OCI-LY7 (cell line): ENCODE data around the gene HINFP. TPM values are rescaled to one million over a fixed set of nuclear protein-coding genes. Genes with fewer than 3 reads are reported as not detected.

Source experiments
- BruUV-seq: library from RNA; stranded (reverse); fragments of 400-500 nt; replicated peaks from 2 replicates; lab custom pipeline; 2021; lab: Mats Ljungman, UMichigan
- CTCF ChIA-PET: fragments of 300-600 bp; sonication (Branson Sonifier 250); formaldehyde crosslinking; loops from one replicate; lab custom pipeline; 2022; ENCODE audit warnings: antibody characterized with exemption; ENCODE audit not compliant: unreplicated experiment; lab: Charles Lee
- POLR2A ChIA-PET: fragments of 300-600 bp; sonication (Branson Sonifier 250); formaldehyde crosslinking; loops from one replicate; lab custom pipeline; 2022; ENCODE audit warnings: antibody characterized with exemption; lab: Charles Lee
- DNase-seq: peaks from one replicate; pipeline ENCODE4 v3.0.0-alpha.2; 2015; ENCODE audit warnings: low spot score
- H2AFZ ChIP-seq: fragments of 200-600 bp; sonication (generic), shearing (Covaris generic); 2 replicates; pipeline ENCODE4 v1.6.1; 2014; ENCODE audit warnings: mild to moderate bottlenecking, antibody characterized with exemption, low read length, moderate library complexity
- H3K27ac ChIP-seq: fragments of 200-600 bp; sonication (generic); 2 replicates; pipeline ENCODE4 v1.5.1; 2014; ENCODE audit warnings: mixed run types, low read depth, mild to moderate bottlenecking, moderate library complexity, low read length, inconsistent platforms; ENCODE audit not compliant: poor library complexity, severe bottlenecking
- H3K36me3 ChIP-seq: fragments of 200-600 bp; sonication (generic); 2 replicates; pipeline ENCODE4 v1.6.1; 2014; ENCODE audit warnings: mild to moderate bottlenecking, antibody characterized with exemption, low read length, moderate library complexity, mixed read lengths; ENCODE audit not compliant: insufficient read depth
- H3K4me1 ChIP-seq: fragments of 200-600 bp; sonication (generic); 2 replicates; pipeline ENCODE4 v1.5.1; 2014; ENCODE audit warnings: mild to moderate bottlenecking, low read length; ENCODE audit not compliant: insufficient read depth, poor library complexity, severe bottlenecking
- H3K4me2 ChIP-seq: fragments of 200-600 bp; sonication (generic); 2 replicates; pipeline ENCODE4 v1.6.1; 2014; ENCODE audit warnings: mild to moderate bottlenecking, low read length
- H3K4me3 ChIP-seq: fragments of 200-600 bp; sonication (generic); 2 replicates; pipeline ENCODE4 v1.5.1; 2014; ENCODE audit warnings: mild to moderate bottlenecking, low read depth, low read length; ENCODE audit not compliant: poor library complexity, severe bottlenecking
- H3K79me2 ChIP-seq: fragments of 200-600 bp; sonication (generic); 2 replicates; pipeline ENCODE4 v1.6.1; 2016; ENCODE audit warnings: low read depth, mild to moderate bottlenecking, low read length, moderate library complexity, mixed read lengths; ENCODE audit not compliant: insufficient read depth
- H3K9me2 ChIP-seq: fragments of 200-600 bp; sonication (generic); 2 replicates; pipeline ENCODE4 v1.6.1; 2016; ENCODE audit warnings: mild to moderate bottlenecking, low read length, mixed read lengths; ENCODE audit not compliant: insufficient read depth
- H3K9me3 ChIP-seq: fragments of 200-600 bp; sonication (generic); 2 replicates; pipeline ENCODE4 v1.6.1; 2014; ENCODE audit warnings: mild to moderate bottlenecking, mixed run types, low read length, mixed read lengths
- H4K20me1 ChIP-seq: fragments of 200-600 bp; sonication (generic); 2 replicates; pipeline ENCODE4 v1.6.1; 2014; ENCODE audit warnings: mild to moderate bottlenecking, antibody characterized with exemption, low read length, moderate library complexity, mixed read lengths; ENCODE audit not compliant: insufficient read depth
- EZH2phosphoT487 ChIP-seq: fragments of 200-600 bp; sonication (generic); IDR thresholded peaks from 2 replicates; pipeline ENCODE4 v1.6.1; 2018; ENCODE audit warnings: low read depth, borderline replicate concordance, mild to moderate bottlenecking, mixed run types, antibody characterized with exemption, low read length, moderate library complexity, mixed read lengths
- intact Hi-C: fragments of 100-400 bp; cut with micrococcal nuclease; formaldehyde crosslinking; loops from one replicate; pipeline ENCODE4 v1.10.0; 2022; ENCODE audit not compliant: unreplicated experiment
- total RNA-seq, 2 experiments: library from RNA; depleted of rRNA in 1 of 2; stranded (reverse); fragments of >200 nt in 1 of 2; shearing (Covaris generic) in 1 of 2; gene quantifications; 2 replicates each; pipeline ENCODE4 v1.2.3, GENCODE V29; 2014 to 2022
- TF ChIP-seq, protein P1 (sequence below): fragments of 200-600 bp; sonication (generic); conservative IDR thresholded peaks from 2 replicates; pipeline ENCODE4 v1.5.1; 2014; ENCODE audit warnings: mild to moderate bottlenecking, antibody characterized with exemption, low read length, moderate library complexity, mixed read lengths

Gene HINFP
- total RNA-seq, 2 experiments from 2014 or later = 27.7 to 29.6 TPM

DNA sequence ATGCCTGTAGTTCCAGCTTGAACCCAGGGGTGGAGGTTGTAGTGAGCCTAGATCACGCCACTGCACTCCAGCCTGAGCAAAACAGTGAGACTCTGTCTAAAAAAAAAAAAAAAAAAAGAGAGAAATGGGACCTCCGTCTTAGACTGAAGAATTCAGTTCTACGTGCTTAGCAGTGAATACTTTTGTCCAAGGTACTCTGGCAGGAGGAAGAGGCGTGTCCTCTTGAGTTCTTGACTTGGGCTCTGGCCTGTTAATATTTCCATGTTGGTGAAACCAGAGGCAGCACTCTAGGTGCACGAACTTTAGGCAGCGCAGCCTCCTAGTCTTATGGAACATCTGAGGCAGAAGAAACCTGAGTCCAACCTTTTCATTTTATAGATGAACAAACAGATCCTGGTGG lies 34.3 kb upstream of the HINFP start:
- no TSS peak for BruUV-seq
- Histone ChIP-seq H3K36me3 (peaks cover 20% of the 10 kb centered on the region), H2AFZ (no peak overlapping the region), H3K4me1 (peaks cover 51% of the 10 kb centered on the region), H3K4me3 (no peak overlapping the region), H4K20me1 (0 out of 2 replicates have a peak, but pooled peaks cover 1% of the 10 kb centered on the region), H3K79me2 (peaks cover 12% of the 10 kb centered on the region; the same call in 1 of the 2 replicates), H3K9me3 (no peaks in the 10 kb centered on the region), H3K4me2 (no peak overlapping the region), H3K9me2 (no peaks in the 10 kb centered on the region), H3K27ac (no peak overlapping the region)
- no peak for TF ChIP-seq EZH2phosphoT487
- TF ChIP-seq, protein P1, sequence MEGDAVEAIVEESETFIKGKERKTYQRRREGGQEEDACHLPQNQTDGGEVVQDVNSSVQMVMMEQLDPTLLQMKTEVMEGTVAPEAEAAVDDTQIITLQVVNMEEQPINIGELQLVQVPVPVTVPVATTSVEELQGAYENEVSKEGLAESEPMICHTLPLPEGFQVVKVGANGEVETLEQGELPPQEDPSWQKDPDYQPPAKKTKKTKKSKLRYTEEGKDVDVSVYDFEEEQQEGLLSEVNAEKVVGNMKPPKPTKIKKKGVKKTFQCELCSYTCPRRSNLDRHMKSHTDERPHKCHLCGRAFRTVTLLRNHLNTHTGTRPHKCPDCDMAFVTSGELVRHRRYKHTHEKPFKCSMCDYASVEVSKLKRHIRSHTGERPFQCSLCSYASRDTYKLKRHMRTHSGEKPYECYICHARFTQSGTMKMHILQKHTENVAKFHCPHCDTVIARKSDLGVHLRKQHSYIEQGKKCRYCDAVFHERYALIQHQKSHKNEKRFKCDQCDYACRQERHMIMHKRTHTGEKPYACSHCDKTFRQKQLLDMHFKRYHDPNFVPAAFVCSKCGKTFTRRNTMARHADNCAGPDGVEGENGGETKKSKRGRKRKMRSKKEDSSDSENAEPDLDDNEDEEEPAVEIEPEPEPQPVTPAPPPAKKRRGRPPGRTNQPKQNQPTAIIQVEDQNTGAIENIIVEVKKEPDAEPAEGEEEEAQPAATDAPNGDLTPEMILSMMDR = no peak
- ChIA-PET CTCF (no interaction called here), POLR2A (interaction anchor here (1.0 to 4.5 kb wide), 3 partner anchors 9 to 22 kb away, joined by 3 to 39 read pairs (median 4); partner anchors contain the start of gene C2CD2L)
- no peak for DNase-seq
- intact Hi-C loops = no loop called here

DNA sequence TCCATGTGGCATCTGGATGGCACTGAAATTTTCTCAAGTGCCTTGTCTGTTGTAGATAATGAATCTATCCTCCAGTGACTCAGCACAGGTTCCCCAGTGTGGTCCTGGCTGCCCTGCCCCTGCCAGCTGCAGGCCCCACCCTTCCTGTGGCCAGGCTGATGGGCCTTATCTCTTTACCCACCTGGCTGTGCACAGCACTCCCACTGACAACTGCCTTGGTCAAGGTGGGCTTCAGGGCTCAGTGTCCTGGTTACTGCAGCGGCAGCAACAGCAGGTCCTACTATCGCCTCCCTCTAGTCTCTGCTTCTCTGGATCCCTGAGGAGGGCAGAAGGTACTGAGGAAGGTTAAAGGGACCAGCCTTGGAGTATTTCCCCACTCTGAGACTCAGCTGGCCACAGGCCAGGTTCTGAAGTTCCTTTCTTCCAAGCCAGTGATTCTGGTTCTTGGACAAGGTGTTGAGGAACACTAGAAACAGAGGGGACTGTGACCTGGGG lies 33.6 kb upstream of the HINFP start:
- Histone ChIP-seq H3K4me2 (no peak overlapping the region), H3K27ac (no peak overlapping the region), H2AFZ (no peak overlapping the region), H3K79me2 (peaks cover 16% of the 10 kb centered on the region; the same call in 1 of the 2 replicates), H3K9me3 (no peaks in the 10 kb centered on the region), H3K36me3 (peaks cover 20% of the 10 kb centered on the region), H4K20me1 (0 out of 2 replicates have a peak, but pooled peaks cover 6% of the 10 kb centered on the region), H3K4me1 (peaks cover 58% of the 10 kb centered on the region), H3K4me3 (no peak overlapping the region), H3K9me2 (no peaks in the 10 kb centered on the region)
- CTCF ChIA-PET = no interaction called here
- intact Hi-C loops = no loop called here
- TF ChIP-seq EZH2phosphoT487 = no peak
- TF ChIP-seq, protein P1 = no peak
- DNase-seq = no peak
- POLR2A ChIA-PET = interaction anchor here (0.6 kb wide), 1 partner anchor 12 kb away, joined by 4 read pairs; no protein-coding TSS in a partner anchor
- no TSS peak for BruUV-seq

DNA sequence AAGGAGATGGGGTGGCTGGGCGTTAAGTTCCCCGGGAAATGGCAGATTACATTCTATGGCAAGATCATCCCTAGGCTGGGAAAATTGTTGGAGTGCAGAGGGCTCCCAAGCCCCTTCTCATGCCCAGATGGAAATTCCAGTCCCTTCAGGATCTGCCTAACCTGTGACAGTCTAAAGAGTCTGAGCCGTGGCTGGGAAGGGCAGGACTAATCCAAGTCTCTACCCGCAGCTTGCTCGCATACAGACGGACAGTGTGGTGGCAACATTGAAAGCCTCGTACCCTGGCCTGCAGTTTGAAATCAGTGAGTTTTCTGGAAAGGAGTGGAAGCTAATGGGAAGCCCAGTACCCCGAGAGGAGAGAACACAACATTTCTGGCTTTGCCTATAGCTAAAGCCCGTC lies 33.0 kb upstream of the HINFP start:
- Histone ChIP-seq H3K27ac (no peak overlapping the region), H2AFZ (no peak overlapping the region), H4K20me1 (peaks cover 13% of the 10 kb centered on the region), H3K79me2 (peaks cover 22% of the 10 kb centered on the region), H3K4me3 (no peak overlapping the region), H3K9me2 (no peaks in the 10 kb centered on the region), H3K36me3 (peaks cover 26% of the 10 kb centered on the region), H3K4me2 (no peak overlapping the region), H3K4me1 (peaks cover 61% of the 10 kb centered on the region), H3K9me3 (no peaks in the 10 kb centered on the region)
- POLR2A ChIA-PET = interaction anchor here (0.6 to 0.9 kb wide), 3 partner anchors 14 to 286 kb away, joined by 3 to 5 read pairs (median 3); partner anchors contain the start of gene DPAGT1
- CTCF ChIA-PET = no interaction called here
- DNase-seq = no peak
- BruUV-seq = no TSS peak
- TF ChIP-seq, protein P1 = no peak
- TF ChIP-seq EZH2phosphoT487 = no peak
- intact Hi-C loops = no loop called here
